PC-9 (cell line): ENCODE results near the gene KRTDAP. TPM values are rescaled to one million over a fixed set of nuclear protein-coding genes. Genes with fewer than 3 reads are reported as not detected.

Experiments
- BruUV-seq: library from RNA; stranded (reverse); fragments of 400-500 nt; replicated peaks from 2 replicates; lab custom pipeline; 2021; lab: Mats Ljungman, UMichigan
- CTCF ChIA-PET: fragments of 300-600 bp; sonication (Branson Sonifier 250); formaldehyde crosslinking; loops from one replicate; lab custom pipeline; 2022; ENCODE audit warnings: antibody characterized with exemption; lab: Charles Lee
- POLR2A ChIA-PET: fragments of 300-600 bp; sonication (Branson Sonifier 250); formaldehyde crosslinking; loops from one replicate; lab custom pipeline; 2022; ENCODE audit warnings: antibody characterized with exemption; ENCODE audit not compliant: unreplicated experiment; lab: Charles Lee
- DNase-seq, 2 experiments: peaks; one replicate each; pipeline versions ENCODE4 v3.0.0 to v3.0.0-alpha.2; 2015 to 2022; ENCODE audit warnings: mixed read lengths in 1 of 2
- H2AFZ ChIP-seq: fragments of 200-600 bp; sonication (generic); 2 replicates; pipeline ENCODE4 v1.8.1; 2017; ENCODE audit warnings: antibody characterized with exemption
- H3F3A ChIP-seq: fragments of 200-600 bp; sonication (generic); 2 replicates; pipeline ENCODE4 v1.8.1; 2017; ENCODE audit warnings: antibody characterized with exemption, mild to moderate bottlenecking, low read depth; ENCODE audit not compliant: insufficient read depth
- H3K27ac ChIP-seq: fragments of 200-600 bp; sonication (generic); 2 replicates; pipeline ENCODE4 v1.6.1; 2016; ENCODE audit warnings: mixed run types
- H3K27me3 ChIP-seq: fragments of 200-600 bp; sonication (generic); 2 replicates; pipeline ENCODE4 v1.6.1; 2016; ENCODE audit warnings: low read depth, mixed run types; ENCODE audit not compliant: insufficient read depth
- H3K36me3 ChIP-seq: fragments of 200-600 bp; sonication (generic); 2 replicates; pipeline ENCODE4 v1.6.1; 2016; ENCODE audit warnings: low read depth, mixed run types
- H3K4me1 ChIP-seq: fragments of 200-600 bp; sonication (generic); replicated peaks from 2 replicates; pipeline ENCODE4 v1.6.1; 2016; ENCODE audit warnings: mixed run types; ENCODE audit not compliant: insufficient read depth
- H3K4me2 ChIP-seq: fragments of 200-600 bp; sonication (generic); 2 replicates; pipeline ENCODE4 v1.6.1; 2017; ENCODE audit warnings: mixed run types
- H3K4me3 ChIP-seq: fragments of 200-600 bp; sonication (generic); 2 replicates; pipeline ENCODE4 v1.6.1; 2016; ENCODE audit warnings: mixed run types
- H3K79me2 ChIP-seq: fragments of 200-600 bp; sonication (generic); 2 replicates; pipeline ENCODE4 v1.6.1; 2017; ENCODE audit warnings: low read depth, mixed run types
- H3K9me2 ChIP-seq: fragments of 200-600 bp; sonication (generic); 2 replicates; pipeline ENCODE4 v1.8.1; 2017; ENCODE audit warnings: mild to moderate bottlenecking; ENCODE audit not compliant: insufficient read depth
- H3K9me3 ChIP-seq: fragments of 200-600 bp; sonication (generic); 2 replicates; pipeline ENCODE4 v1.8.1; 2016; ENCODE audit warnings: low read depth; ENCODE audit not compliant: insufficient read depth
- H4K20me1 ChIP-seq: fragments of 200-600 bp; sonication (generic); 2 replicates; pipeline ENCODE4 v1.8.1; 2017; ENCODE audit not compliant: insufficient read depth
- EZH2 ChIP-seq: fragments of 200-600 bp; sonication (generic); IDR thresholded peaks from 2 replicates; pipeline ENCODE4 v1.8.0; 2017; ENCODE audit warnings: antibody characterized with exemption, low read depth
- intact Hi-C: fragments of 100-400 bp; cut with micrococcal nuclease; formaldehyde crosslinking; loops from one replicate; pipeline ENCODE4 v1.10.0; 2022; ENCODE audit not compliant: unreplicated experiment
- total RNA-seq: library from RNA; stranded (reverse); gene quantifications from 2 replicates; pipeline ENCODE4 v1.2.3, GENCODE V29; 2021
- TF ChIP-seq, protein P1 (sequence below): fragments of 200-600 bp; sonication (generic); conservative IDR thresholded peaks from 2 replicates; pipeline ENCODE4 v1.6.1; 2017; ENCODE audit warnings: mixed run types, antibody characterized with exemption, mild to moderate bottlenecking, moderate library complexity

The KRTDAP gene
- total RNA-seq, 1 experiment from 2014 or later: not detected

- intact Hi-C loops: loop anchor here (5.0 kb wide), 1 partner anchor 179 kb away; no protein-coding TSS in a partner anchor
- Histone ChIP-seq H3K9me2 (no peaks in the 10 kb centered on the region), H3K27me3 (no peaks in the 10 kb centered on the region), H3K4me2 (peak within 1 kb of the TSS; percentile 63), H3K36me3 (no peaks in the 10 kb centered on the region), H4K20me1 (no peaks in the 10 kb centered on the region), H3K27ac (peak within 1 kb of the TSS; percentile 42; the same call in 1 of the 2 replicates), H3K9me3 (no peaks in the 10 kb centered on the region), H3F3A (peaks cover 9% of the 10 kb centered on the region; the same call in 1 of the 2 replicates), H3K4me1 (peaks cover 19% of the 10 kb centered on the region), H3K4me3 (no peak within 1 kb of the TSS; the same call in 1 of the 2 replicates), H2AFZ (peak within 1 kb of the TSS; percentile 70), H3K79me2 (peaks cover 4% of the 10 kb centered on the region)
- POLR2A ChIA-PET: no interaction called here
- CTCF ChIA-PET: interaction anchor here (0.7 kb wide), 1 partner anchor 232 kb away, joined by 9 read pairs; the partner anchor contains the start of gene PSENEN
- peak; percentile 58 to 77 for DNase-seq
- TF ChIP-seq EZH2: no peak
- TF ChIP-seq, protein P1, sequence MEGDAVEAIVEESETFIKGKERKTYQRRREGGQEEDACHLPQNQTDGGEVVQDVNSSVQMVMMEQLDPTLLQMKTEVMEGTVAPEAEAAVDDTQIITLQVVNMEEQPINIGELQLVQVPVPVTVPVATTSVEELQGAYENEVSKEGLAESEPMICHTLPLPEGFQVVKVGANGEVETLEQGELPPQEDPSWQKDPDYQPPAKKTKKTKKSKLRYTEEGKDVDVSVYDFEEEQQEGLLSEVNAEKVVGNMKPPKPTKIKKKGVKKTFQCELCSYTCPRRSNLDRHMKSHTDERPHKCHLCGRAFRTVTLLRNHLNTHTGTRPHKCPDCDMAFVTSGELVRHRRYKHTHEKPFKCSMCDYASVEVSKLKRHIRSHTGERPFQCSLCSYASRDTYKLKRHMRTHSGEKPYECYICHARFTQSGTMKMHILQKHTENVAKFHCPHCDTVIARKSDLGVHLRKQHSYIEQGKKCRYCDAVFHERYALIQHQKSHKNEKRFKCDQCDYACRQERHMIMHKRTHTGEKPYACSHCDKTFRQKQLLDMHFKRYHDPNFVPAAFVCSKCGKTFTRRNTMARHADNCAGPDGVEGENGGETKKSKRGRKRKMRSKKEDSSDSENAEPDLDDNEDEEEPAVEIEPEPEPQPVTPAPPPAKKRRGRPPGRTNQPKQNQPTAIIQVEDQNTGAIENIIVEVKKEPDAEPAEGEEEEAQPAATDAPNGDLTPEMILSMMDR: peak; percentile 29; the same call in 1 of the 2 replicates
- BruUV-seq: no TSS peak
Measured at GRCh38 chr19:35513628-35514281, 23.5 kb upstream of the KRTDAP start, which contains the start of gene DMKN. DMKN (minus strand) TSS chr19:35513649; CDS start chr19:35513475, 174 bp downstream.

DNA sequence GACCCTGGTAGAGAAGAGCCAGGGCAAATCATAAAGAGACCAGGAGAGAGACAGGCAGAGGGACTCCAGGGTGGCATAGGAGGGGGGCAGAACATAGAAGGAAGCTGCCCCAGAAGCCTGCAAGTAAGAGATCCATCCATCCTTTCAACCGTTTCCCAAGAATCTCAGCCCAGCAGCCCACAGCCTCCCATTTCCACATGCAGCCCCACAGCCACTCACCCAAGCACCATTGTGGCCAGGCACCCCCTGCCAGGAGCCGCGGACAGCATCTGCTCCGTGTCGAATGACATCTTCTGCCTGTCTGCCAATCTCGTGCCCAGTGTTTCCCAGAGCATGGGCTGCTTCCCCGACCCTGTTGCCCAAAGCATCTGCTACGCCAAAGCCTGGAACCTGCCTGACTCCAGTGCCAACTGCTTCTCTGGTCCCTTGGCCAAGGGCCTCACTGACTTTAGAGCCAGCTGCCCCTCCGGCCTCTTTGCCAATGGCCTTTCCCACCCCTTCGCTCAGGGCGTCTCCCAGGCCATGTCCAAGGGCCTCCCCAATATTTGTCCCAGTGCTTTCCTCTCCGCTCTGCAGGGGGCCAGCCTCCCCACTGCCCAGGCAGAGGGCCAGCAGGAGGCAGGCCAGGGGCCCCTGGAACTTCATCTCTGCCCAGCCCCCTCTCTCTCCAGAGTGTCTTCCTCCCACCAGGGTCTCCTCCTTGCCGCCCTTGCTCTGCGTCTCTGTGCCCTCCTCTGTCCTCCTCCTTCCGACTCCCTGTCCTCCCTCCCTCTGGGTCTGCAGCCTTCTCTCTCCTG lies 22.8 kb upstream of the KRTDAP start:
- no peaks in the 10 kb centered on the region for H3K9me2 ChIP-seq
- H3K4me1 ChIP-seq: peaks cover 24% of the 10 kb centered on the region
- peaks cover 1% of the 10 kb centered on the region; the same call in 1 of the 2 replicates for H4K20me1 ChIP-seq
- H3F3A ChIP-seq: peaks cover 9% of the 10 kb centered on the region; the same call in 1 of the 2 replicates
- DNase-seq: no peak
- no peaks in the 10 kb centered on the region for H3K27me3 ChIP-seq
- H3K4me2 ChIP-seq: peak overlapping the region; percentile 63; the same call in 1 of the 2 replicates
- CTCF ChIA-PET: interaction anchor here (0.7 kb wide), 1 partner anchor 233 kb away, joined by 9 read pairs; the partner anchor contains the start of gene PSENEN
- no peak overlapping the region for H3K4me3 ChIP-seq
- H3K9me3 ChIP-seq: no peaks in the 10 kb centered on the region
- TF ChIP-seq EZH2: no peak
- H3K79me2 ChIP-seq: peaks cover 11% of the 10 kb centered on the region
- H3K36me3 ChIP-seq: no peaks in the 10 kb centered on the region
- no peak overlapping the region for H2AFZ ChIP-seq
- intact Hi-C loops: loop anchor here (5.0 kb wide), 1 partner anchor 179 kb away; no protein-coding TSS in a partner anchor
- POLR2A ChIA-PET: no interaction called here
- BruUV-seq: no TSS peak
- H3K27ac ChIP-seq: no peak overlapping the region

DNA sequence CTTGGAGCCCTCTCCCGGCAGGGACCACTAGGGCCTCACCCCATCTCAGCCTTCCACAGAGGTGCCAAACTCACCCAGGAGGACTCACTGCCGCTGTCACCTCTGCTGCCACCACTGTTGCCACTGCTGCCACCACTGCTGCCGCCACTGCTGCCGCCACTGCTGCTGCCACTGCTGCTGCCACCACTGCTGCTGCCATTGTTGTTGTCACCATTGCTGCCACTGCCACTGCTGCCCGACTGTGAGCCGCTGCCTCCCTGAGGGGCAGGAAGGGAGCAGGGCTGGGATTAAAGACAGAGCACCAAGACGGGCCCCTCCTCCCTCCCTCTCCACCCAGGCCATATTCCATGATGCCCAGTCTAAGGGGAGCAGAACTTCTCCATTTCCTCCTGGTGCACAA lies 21.1 kb upstream of the KRTDAP start:
- H3K27me3 ChIP-seq: no peaks in the 10 kb centered on the region
- intact Hi-C loops: loop anchor here (5.0 kb wide), 1 partner anchor 181 kb away; no protein-coding TSS in a partner anchor
- H3F3A ChIP-seq: peaks cover 9% of the 10 kb centered on the region; the same call in 1 of the 2 replicates
- peaks cover 24% of the 10 kb centered on the region for H3K4me1 ChIP-seq
- no peak overlapping the region for H3K4me2 ChIP-seq
- DNase-seq: no peak
- H3K36me3 ChIP-seq: no peaks in the 10 kb centered on the region
- TF ChIP-seq EZH2: no peak
- H3K4me3 ChIP-seq: no peak overlapping the region
- no peak overlapping the region for H2AFZ ChIP-seq
- no TSS peak for BruUV-seq
- no peak overlapping the region for H3K27ac ChIP-seq
- H4K20me1 ChIP-seq: peaks cover 4% of the 10 kb centered on the region; the same call in 1 of the 2 replicates
- H3K79me2 ChIP-seq: peaks cover 19% of the 10 kb centered on the region
- ChIA-PET POLR2A (no interaction called here), CTCF (interaction anchor here (1.1 to 2.3 kb wide), 2 partner anchors 37 to 91 kb away, joined by 3 to 10 read pairs; no protein-coding TSS in a partner anchor)
- H3K9me2 ChIP-seq: no peaks in the 10 kb centered on the region
- no peaks in the 10 kb centered on the region for H3K9me3 ChIP-seq
